ENCODE measurements around the gene ANTKMT.

Gene ANTKMT

DNA sequence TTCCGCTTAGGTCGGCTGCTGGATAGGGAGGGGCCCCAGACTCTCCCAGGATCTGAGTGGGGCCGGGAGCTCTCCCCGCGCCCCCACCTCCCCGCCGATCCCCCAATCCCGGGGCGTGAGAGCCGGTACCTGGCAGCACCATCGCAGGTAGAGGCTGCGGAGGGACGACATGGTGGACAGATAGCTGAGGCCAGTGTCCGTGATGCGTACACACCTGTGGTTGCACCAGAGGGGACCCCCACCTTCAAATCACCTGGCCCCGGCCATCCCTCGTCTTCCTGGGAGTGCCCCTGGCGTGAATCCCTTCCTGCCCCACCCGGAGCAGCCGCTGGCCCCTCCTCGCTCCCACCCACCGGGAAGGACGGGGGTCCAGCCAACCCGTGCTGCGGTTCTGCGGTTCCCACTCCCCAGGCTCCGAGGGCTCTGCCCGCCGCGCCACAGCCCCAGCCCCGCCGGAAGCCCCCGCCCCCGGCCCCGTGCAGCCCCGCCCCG is 26.0 kb upstream of the ANTKMT start:
- TF ChIP-seq, protein P1, sequence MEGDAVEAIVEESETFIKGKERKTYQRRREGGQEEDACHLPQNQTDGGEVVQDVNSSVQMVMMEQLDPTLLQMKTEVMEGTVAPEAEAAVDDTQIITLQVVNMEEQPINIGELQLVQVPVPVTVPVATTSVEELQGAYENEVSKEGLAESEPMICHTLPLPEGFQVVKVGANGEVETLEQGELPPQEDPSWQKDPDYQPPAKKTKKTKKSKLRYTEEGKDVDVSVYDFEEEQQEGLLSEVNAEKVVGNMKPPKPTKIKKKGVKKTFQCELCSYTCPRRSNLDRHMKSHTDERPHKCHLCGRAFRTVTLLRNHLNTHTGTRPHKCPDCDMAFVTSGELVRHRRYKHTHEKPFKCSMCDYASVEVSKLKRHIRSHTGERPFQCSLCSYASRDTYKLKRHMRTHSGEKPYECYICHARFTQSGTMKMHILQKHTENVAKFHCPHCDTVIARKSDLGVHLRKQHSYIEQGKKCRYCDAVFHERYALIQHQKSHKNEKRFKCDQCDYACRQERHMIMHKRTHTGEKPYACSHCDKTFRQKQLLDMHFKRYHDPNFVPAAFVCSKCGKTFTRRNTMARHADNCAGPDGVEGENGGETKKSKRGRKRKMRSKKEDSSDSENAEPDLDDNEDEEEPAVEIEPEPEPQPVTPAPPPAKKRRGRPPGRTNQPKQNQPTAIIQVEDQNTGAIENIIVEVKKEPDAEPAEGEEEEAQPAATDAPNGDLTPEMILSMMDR (conservative IDR thresholded peaks at IDR 0.05; ENCODE audit: low read length): no peak
- DNase-seq (ENCODE audit: low read depth): no peak
- no peak overlapping the region for H3K4me3 ChIP-seq (ENCODE audit: low read length)

DNA sequence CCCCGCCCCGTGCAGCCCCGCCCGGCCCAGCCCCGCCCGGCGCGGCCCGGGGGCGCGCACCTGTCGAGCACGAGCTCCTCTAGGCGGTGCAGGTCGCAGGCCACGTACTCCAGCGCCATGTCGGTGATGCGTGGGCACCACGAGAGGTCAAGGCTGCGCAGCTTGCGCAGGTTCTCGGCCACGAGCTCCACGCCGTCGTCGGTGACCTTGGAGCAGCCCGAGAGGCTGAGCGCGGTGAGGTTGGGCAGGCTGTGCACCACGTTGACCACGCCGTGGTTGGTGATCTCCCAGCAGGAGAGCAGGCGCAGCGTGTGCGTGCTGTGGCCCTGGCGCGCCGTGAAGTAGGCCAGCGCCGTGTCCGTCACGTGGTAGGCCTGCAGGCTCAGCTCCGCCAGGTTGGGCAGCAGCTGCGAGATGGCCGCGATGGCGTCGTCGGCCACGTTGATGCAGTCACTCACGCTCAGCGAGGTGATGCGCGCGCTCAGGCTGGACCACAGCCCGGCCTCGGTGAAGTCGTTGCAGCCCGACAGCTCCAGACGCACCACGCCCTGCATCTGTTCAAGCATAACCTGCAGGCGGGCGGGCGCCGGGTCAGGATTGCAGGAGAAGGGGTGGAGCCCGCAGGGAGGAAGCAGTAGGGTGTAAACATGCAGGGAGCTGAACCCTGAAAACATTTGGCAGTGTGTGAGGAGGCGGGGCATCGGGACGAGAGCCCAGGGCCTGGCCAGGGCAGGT is 25.4 kb upstream of the ANTKMT start:
- no peak overlapping the region for H3K4me3 ChIP-seq (ENCODE audit: low read length)
- DNase-seq (ENCODE audit: low read depth): no peak

DNA sequence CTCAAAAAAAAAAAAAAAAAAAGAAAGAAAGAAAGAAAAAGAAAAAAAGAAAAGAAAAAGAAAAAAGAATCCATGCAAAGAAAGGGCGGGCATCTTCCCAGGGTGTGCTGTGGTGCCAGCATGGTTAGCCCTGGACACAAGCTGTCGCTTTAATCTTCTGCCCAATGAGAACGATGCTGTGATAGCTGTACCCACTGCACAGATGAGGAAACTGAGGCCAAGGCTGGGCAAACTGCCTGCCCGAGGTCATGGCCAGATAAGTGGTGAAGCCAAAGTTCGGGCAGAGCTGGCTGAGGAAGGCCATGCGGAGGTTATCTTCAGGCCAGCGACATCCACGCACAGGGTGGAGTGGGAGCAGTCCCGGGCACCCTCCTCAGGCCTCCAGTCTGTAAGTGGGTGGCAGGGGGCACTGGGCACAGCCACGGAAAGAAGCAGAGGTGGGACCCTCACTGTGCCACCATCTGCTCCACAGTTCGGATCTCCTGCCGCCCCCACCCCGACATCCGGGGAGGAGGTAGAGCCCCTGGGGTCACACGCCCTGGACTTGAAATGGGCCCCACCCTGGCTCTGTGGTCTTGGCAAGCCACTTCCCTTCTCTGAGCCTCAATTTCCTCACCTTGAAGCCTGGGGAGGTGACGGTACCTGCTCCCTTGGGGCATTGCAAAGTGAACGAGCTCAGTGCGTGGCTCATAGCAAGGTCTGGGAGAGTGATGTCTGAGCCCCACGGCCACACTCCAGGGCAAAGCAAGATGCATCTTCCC is 21.9 kb upstream of the ANTKMT start:
- H3K4me3 ChIP-seq (ENCODE audit: low read length): no peak overlapping the region
- TF ChIP-seq, protein P1 (conservative IDR thresholded peaks at IDR 0.05; ENCODE audit: low read length): no peak
- DNase-seq (ENCODE audit: low read depth): no peak

More for the DNA sequence above, 25.4 kb upstream of the ANTKMT start:
- TF ChIP-seq, protein P1 (conservative IDR thresholded peaks at IDR 0.05; ENCODE audit: low read length): no peak

DNA sequence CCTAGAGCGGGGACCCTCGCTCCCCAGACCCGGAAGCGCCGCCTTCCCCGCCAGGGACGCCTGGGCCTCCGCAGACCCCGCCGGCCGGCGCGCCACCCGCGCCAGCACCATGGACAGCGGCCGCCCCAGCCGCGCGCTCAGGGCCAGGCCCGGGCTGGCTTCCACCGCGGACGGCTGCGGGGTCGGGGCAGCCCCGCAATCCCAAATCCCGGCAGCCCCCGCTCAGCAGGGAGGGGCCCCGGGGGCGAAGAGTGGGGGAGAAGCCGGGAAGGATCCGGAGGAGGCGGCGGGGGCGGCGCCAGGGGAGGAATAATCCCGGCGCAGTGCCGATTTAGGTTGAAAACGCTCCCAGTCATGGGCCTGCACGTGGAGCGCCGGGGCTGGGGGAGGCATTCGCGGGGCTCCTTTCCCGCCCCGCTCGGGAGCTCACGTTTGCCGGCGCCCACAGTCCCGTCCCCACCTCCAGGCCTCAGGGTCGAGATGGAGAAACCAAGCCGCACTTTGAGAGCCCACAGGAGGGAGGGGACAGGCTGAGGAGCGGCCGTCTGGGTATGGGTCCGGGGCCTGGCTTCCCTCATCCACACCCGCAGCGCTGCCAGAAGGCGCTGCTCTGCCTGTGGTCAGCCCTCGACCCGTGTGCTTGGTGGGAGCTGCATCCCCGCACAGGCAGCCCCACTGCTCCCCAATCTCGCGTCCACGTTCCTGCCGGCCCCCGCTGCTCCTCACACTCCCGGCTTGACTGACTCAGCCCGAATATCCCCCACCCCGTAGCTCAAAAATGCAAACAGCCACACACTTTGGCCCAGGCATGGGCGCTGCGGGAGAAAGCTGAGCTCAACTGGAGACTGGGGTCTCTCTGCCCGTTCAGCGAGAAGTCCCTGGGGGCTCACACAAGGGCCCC is 20.0 kb upstream of the ANTKMT start:
- DNase-seq (ENCODE audit: low read depth): no peak
- TF ChIP-seq, protein P1 (conservative IDR thresholded peaks at IDR 0.05; ENCODE audit: low read length): no peak
- no peak overlapping the region for H3K4me3 ChIP-seq (ENCODE audit: low read length)

DNA sequence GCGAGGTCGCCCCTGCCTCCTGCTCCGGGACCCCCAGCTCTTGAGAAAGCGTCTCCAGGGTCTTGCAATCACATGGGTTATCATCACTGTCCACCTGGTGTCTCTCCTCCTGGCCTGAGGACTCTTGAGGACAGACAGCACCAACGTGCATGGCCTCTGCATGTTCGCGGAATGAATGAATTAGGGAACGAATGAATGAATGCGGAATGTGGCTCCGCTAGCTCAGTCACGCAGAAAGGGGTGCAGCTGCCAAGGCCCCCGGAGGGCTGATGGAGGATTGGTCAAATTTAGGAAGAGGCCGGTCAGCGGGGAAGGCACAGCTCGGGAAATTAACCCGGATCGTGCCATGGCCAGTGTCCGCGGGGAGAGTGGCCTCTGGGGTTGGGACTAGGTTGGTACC is 18.6 kb upstream of the ANTKMT start:
- H3K4me3 ChIP-seq (ENCODE audit: low read length): no peak overlapping the region
- TF ChIP-seq, protein P1 (conservative IDR thresholded peaks at IDR 0.05; ENCODE audit: low read length): no peak
- DNase-seq (ENCODE audit: low read depth): no peak

DNA sequence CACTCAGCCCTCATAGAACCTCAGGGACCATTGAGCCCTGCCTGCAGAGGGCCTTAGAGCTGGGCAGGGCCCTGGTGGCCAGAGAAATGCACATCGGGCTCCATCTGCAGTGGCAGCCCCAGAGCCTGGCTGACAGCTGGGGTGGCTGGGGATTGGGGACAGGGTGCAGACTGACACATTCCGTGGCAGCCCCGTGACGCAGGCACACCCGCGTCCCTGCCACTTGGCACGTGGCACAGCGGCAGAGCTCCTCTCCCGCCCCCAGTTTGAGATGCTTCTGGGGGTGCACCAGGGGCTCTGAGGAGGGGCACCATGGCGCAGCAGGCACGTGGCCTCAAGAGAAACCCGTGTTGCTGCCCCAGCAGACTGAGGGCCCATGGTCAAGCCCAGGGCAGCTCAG is 17.5 kb upstream of the ANTKMT start:
- TF ChIP-seq, protein P1 (conservative IDR thresholded peaks at IDR 0.05; ENCODE audit: low read length): no peak
- DNase-seq (ENCODE audit: low read depth): no peak
- H3K4me3 ChIP-seq (ENCODE audit: low read length): no peak overlapping the region
